ENCODE measurements around the gene RAB40B.
A peak's percentile ranks its signal among the peaks of the same experiment; 100 is the strongest.
"Not testable (repeated sequence)": the region's sequence is repeated elsewhere in the genome, so short reads cannot be mapped to it uniquely, and the experiment has no call there.

The RAB40B gene

GRCh38 chr17:82698065-82698973 is at the start of gene RAB40B:
TSS of gene RAB40B (minus strand) at chr17:82698698. CDS start at chr17:82698596, 102 bp downstream.
- TF ChIP-seq, protein P1, sequence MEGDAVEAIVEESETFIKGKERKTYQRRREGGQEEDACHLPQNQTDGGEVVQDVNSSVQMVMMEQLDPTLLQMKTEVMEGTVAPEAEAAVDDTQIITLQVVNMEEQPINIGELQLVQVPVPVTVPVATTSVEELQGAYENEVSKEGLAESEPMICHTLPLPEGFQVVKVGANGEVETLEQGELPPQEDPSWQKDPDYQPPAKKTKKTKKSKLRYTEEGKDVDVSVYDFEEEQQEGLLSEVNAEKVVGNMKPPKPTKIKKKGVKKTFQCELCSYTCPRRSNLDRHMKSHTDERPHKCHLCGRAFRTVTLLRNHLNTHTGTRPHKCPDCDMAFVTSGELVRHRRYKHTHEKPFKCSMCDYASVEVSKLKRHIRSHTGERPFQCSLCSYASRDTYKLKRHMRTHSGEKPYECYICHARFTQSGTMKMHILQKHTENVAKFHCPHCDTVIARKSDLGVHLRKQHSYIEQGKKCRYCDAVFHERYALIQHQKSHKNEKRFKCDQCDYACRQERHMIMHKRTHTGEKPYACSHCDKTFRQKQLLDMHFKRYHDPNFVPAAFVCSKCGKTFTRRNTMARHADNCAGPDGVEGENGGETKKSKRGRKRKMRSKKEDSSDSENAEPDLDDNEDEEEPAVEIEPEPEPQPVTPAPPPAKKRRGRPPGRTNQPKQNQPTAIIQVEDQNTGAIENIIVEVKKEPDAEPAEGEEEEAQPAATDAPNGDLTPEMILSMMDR (IDR thresholded peaks at IDR 0.05; ENCODE audit: insufficient read depth, missing control alignments) = no peak
- peak; percentile 97 for DNase-seq (ENCODE audit: insufficient read length, low spot score)
- FAIRE-seq = no peak

DNA sequence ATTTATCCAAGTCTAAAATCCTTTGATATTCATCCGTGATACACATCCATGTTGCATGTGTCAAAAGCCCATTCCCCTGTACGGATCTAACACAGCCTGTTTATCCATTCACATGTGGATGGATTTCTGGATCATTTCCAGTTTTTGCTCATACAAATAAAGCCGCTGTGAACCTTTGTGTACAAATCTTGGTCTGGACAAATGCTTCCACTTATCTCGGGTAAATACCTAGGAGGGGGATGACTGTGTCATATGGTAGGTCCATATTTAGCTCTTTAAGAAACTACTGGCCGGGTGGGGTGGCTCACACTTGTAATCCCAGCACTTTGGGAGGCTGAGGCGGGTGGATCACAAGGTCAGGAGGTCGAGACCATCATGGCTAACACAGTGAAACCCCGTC is 47.0 kb upstream of the RAB40B start:
- TF ChIP-seq, protein P1 (IDR thresholded peaks at IDR 0.05; ENCODE audit: insufficient read depth, missing control alignments) = no peak
- FAIRE-seq (no peak), DNase-seq (ENCODE audit: insufficient read length, low spot score) (no peak)

GRCh38 chr17:82744736-82745135 is 46.2 kb upstream of the RAB40B start:
- FAIRE-seq; DNase-seq (ENCODE audit: insufficient read length, low spot score): not testable (repeated sequence)

DNA sequence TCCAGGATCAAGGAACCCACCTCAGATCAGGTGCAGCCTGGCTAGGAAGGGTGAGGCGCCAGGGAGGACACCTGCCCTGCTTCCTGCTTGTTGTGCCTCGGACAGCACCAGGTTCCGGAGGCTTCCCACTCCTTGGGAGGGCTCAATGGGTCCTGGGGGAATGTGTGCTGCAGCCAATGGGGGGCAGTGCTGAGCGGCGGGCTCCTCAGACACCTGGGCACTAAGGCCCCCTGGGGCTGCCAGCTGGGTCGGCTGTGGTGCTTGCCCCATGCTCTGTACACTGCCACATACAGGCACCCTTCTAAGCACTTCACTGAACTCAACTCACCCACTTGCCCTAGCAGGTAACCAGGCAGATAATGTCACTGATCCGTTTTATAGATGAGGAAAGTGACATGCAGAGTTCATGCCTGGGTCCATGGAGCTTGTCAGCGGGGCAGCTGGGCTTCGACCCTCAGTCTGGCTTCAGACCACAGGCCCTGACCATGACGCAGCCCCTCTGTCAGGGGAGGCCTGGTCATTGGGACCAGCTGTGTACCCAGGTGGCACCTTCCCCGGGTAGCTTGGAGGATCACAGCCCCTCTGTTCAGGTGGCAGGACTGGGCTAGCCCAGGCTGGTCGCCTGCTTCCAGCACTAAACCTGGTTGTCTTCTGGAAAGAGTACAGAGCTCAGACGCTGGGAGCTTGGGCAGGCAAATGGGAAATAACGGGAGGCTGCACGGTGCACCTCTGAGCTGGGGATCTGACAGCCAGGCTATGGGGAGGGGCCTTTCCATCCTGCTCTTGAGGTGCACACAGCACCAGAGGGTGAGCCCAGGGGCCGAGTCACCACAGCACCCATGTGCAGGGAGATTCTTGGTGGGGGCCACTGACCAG is 45.1 kb upstream of the RAB40B start:
- TF ChIP-seq, protein P1 (IDR thresholded peaks at IDR 0.05; ENCODE audit: insufficient read depth, missing control alignments) = no peak

DNA sequence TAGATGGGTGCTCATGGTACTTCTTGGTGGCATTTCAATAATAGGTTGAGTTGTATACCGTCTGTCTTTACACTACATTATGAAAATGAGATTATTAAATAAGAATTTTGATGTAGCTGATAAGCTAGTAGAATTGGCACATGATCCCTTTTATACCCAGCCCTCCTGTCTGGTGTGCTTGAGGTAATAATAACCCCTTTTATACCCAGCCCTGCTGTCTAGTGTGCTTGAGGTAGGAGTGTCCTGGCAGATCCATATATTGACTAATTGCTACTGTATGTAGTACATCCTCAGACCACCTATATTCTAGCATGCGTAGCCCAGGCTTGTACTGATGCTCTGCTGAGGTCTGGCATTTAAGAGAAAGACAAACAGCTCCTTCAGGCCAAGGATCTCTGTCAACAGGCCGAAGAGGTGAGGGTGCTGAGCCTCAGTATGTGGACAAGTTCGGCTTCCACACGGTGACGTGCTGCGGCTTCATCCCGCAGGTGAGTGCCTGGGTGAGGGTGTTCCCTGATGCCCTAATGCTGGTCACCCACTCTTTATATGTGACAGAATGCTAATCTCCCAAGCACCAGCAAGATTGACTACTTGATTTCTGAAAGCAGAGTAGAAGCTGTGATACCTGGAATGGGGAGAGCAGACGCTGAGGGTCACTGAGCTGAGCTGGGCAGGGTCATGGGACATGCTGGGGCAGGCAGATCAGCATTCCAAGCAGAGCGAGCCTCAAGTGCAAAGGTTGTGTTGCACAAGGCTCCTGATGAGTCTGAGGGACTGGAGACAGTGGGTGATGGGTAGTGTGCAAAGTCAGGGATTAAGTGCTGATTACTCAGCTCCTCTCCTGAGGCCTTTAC is 42.6 kb upstream of the RAB40B start:
- FAIRE-seq (no peak), DNase-seq (ENCODE audit: insufficient read length, low spot score) (no peak)
- TF ChIP-seq, protein P1 (IDR thresholded peaks at IDR 0.05; ENCODE audit: insufficient read depth, missing control alignments) = no peak

More for the DNA sequence above, 45.1 kb upstream of the RAB40B start:
- DNase-seq (ENCODE audit: insufficient read length, low spot score) = no peak
- no peak for FAIRE-seq

DNA sequence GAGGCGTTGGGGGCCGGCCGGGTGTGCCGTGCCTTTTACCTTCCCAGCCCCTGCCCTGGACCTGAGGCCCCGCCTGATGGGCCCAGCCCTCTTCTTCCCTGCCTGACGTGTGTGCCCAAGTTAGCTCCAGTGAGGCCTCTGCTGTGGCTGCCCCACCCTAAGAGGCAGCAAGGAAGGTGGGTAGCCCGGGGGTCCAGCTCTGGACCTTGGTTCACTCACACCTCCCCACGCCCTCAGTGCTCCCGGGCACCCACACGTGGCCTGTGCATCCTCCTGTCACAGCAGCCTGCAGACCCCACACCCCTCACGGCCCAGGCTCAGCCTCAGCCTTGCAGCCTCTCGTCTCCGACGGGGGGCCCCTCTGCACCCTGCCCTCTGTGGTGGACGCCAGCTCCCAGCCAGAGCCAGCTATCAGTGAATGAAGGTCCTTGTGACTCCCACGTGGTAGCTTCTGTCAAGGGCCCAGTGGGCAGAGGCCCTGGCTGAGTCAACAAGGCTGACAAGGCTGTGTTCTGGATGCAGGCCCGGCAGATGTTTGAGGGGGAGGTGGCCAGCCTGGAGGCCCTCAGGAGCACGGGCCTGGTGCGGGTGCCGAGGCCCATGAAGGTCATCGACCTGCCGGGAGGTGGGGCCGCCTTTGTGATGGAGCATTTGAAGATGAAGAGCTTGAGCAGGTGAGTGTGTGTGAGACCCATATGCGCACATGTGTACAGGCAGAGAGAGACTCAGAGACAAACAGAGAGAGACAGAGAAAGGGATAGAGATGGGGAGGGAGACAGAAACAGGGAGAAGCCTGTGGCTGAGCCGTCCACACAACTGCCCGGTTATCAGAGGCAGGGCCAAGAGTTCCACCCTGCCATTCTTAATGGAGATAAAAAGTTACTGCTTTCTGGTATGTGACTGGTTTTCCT is 39.7 kb upstream of the RAB40B start:
- no peak for DNase-seq (ENCODE audit: insufficient read length, low spot score)
- TF ChIP-seq, protein P1 (IDR thresholded peaks at IDR 0.05; ENCODE audit: insufficient read depth, missing control alignments) = no peak
- no peak for FAIRE-seq
